DMS153 (cell line): ENCODE measurements around the gene ZBTB42.

ENCODE experiments used
- DNase-seq: peaks from one replicate; lab custom pipeline; 2025; lab: John Stamatoyannopoulos, UW

The ZBTB42 gene

DNA sequence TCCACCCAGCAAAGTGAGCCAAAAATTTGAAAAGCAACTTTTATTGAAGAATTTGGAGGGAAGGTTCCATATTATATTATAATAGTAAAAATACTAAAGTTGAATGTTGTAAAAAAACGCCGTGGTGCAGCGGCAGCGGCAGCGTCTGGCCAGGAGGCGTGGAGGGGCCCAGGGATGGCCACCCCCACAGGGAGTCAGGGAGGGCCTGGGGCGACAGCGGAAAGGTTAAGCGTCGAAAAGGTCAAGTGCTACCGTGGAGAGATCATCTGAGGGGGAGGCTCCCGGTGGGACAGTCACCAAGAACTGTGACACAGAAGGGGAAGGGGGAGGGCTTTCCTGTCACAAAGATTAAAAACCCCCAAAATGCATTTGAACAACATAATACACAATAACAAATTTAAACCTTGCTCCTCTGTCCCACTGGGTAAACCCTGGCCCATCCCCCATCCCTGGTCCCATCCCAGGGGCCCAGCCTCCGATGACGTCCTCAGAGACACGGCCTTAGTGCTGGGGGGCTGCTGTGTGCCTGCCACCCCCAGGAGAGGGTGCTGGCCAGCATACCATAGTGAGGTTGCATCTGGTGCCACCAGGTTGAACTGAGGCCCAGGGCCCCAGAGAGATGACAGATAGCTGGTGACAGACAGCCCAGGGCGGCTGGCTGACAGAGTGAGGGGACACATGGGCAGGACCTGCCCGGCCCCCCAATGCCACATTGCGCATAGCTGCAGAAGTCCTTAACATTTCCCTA lies 31.4 kb upstream of the ZBTB42 start:
- DNase-seq: no peak

DNA sequence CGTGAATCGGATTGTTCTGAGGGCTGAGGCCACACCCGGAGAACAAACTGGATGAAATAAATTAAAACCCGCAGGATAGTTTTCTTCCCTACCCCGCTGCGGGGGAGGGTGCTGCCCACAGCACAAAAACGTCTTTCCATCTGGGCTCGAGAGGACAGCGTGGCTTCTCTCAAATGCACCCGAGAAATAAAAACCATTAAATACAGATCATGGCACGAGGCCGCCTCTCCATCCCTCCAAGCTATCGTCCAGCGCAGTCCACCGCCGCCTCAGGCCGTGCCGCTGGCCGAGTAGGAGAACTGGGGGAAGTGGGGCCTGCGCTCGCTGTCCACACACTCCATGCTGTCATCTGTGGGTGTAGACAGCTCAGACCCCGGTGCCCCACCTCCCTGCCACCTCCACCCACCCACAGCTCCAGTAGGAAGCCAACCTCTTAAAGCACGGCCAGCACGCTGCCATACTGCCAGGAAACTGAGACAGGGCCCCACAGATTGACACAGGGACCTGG lies 30.8 kb upstream of the ZBTB42 start:
- no peak for DNase-seq

DNA sequence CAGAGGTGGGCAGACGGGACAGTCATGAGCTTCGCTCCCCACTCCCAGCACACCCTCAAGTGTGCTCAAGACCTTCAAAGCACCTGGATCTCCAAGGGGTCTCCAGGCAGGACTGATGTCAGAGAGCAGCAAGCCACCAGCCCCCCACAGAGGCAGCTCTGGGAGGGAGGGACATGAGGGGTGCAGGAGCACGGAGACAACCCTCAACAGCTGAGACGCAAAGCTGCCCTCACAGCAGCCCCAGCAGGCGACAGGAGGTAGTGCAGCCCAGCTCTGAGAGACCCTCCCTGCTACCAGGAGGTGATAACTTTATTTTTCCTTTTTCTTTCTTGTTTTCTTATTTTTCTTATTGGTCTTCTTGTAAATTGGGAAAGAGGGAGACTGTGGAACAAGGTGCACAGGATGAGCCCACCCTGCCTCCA lies 30.0 kb upstream of the ZBTB42 start:
- no peak for DNase-seq

DNA sequence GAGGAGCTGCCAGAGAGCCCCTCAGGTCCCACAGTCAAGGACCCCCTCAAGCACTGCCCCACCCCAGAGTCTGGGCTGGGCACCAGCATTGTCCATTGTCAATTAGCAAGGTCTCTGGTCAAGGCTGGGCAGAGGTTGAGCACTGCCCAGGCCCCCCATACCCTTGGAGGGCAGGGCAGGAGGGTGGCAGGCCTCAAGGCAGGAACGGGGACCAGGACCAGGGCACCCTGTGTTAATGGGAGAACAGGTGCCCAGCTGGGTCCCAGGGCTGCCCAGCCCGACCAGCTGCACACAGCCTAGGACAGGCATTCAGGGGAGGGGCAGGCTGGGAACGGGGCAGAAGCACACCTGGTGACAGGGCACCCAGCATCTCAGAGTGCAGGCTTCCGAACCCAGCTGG lies 29.5 kb upstream of the ZBTB42 start:
- no peak for DNase-seq

DNA sequence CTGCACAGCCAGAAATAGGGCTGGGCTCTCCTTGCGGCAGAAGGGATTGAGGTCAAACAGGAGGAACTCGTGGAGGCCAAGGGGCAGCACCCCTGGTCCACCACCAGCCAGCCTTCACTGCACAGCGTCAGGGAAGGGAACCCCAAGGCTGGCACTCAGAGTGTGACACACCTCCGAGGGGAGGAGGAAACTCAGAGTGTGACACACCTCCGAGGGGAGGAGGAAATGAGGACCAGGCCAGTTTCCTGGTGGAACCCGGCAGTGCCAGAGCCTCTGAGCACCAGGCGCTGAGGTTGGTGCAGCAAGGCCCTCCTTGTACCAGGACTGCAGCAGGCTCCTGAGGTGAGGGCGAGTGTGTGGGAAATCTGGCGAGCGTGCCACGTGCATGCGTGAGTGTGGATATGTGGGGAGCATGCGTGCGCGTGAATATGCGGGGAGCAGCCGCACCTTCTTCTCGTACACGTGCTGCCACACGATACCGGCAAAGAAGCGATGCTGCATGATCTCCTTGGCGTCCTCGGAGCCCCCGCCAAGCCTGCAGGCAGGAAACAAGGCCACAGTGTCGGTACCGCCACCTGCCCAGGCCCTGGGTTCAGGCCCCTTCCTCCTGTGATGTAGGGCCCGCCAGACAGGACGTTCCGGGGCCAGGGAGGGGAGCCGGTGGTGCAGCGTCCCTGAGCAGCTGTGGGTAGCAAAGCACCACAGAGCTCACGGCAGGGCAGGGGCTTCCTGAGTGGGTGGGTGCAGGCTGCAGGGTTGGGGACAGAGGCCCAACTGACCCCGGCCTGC lies 28.8 kb upstream of the ZBTB42 start:
- DNase-seq: no peak

DNA sequence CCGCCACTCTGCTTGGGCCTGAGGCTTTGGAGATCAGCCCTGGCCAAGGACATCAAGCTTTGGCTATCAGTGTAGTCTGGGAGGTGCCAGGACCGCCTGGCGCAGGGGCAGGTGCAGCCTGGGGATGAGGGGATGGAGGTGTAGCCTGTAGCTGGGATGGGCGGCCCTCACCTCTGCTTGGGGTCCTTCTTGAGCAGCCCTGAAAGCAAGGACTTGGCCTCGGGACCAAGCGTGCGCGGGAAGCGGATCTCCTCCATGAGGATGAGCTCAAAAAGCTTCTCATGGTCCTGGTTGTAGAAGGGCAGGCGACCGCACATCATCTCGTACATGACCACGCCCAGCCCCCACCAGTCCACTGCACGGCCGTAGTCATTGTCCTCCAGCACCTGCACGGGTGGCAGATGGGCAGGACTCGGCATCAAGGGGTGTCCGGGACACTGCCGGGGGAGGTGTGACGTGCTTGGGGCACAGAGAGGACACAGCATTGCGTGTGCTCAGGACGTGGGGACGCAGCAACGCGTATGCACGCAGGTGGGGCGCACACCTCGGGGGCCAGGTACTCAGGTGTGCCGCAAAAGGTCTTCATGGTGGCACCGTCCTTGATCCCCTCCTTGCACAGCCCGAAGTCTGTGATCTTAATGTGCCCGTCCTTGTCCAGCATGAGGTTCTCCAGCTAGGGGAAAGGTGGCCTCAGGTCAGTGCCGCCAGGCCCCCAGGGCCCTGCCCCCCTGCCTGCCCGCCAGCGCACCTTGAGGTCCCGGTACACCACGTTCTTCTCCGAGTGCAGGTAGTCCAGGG lies 28.0 kb upstream of the ZBTB42 start:
- no peak for DNase-seq

DNA sequence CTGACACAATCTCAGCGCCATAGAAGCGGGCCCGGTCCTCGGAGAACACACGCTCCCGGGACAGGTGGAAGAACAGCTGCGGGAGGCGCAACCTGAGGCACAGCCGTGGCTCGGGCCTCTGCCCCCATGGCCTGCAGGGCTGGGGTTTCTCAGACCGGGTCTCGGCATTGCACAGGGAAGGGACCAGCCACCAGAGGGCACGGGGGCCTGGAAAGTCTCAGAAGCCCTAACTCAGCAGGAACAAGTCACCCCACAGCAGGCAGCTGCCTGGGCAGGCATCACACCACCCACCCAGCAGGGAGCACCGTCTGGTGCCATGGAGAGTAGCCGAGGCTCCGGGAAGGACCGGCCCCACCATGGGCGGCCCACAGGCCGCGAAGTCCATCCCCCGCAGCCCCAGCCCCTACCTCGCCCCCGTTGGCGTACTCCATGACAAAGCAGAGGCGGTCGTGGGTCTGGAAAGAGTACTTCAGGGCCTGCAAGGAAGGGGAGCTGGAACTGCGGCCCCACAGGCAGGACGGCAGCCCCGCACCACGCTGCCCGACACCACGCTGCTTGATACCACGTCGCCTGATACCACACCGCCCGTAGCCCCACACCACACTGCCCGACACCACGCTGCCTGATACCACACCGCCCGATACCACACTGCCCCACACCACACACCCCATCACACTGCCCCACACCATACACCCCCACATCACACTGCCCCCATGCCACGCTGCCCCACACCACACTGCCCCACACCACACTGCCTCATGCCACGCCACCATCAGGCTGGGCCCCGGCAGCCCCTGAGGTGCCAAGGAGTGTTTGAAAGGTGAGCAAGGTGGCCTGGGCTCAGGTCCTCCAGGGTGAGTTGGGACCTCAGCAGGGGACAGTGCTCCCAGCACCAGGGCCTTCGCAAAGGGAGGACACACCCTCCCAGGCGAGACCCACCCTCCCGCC lies 27.1 kb upstream of the ZBTB42 start:
- no peak for DNase-seq

DNA sequence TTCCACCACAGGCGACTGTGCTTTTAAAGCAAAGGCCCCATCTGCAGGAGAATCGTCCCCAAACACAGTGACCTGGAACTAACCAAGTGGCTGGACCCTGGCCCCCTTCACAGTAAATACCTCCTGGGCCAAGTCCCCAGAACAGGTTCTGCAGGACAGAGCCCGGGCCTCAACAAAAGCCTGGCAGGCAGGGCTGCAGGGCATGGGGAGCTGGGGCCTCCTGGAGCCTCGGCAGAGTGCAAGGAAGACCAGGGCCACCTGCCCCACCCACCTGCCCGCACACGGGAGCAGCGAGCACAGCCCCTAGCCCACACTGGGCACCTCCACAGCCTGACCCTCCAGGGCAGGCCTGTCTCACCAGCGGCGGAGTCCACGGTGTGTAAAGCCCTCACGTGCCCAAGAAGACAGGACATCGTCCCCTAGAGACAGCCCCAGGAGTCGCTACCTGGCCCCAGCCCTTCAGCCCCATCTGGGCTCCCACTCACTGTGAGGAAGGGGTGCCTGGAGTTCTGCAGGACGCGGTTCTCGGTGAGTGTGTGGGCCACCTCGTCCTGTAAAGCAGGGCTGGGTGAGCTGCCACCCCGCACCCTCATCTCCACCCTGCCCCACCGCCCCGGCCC lies 26.3 kb upstream of the ZBTB42 start:
- DNase-seq: no peak

DNA sequence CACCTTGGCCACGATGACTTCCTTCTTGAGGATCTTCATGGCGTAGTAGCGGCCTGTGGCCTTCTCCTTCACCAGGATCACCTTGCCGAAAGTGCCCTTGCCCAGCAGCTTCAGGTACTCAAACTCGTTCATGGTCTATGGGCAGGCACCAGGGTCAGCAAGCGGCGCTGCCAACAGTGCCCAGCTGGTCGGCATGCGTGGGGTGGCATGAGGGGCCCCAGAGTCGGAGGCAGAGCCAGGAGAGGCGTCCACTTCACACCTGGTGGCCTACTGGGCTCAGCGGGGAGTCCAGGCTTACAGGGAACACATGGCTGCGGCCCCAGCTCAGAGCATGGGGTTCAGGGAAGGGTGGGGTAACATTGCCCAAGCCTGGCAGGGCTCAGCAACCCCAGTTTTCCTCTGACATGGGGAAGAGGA lies 25.8 kb upstream of the ZBTB42 start:
- no peak for DNase-seq

DNA sequence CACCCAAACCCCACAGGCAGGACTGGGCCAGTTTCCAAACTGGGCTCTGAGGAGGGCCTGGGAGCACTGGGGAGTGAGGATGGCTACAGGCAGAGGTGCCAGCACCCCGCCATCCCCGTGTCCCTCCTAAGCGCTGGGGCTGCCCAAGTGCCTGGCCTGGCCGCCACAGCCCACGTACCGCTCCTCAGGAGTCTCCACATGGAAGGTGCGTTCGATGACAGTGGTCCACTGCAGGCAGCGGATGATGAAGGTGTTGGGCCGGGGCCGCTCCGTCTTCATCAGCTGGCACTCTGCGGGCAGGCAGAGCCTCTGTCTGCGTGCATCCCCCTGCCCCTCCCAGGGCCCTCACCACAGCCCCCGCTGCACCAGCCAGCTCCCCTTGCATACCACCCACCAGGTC lies 24.4 kb upstream of the ZBTB42 start:
- no peak for DNase-seq

DNA sequence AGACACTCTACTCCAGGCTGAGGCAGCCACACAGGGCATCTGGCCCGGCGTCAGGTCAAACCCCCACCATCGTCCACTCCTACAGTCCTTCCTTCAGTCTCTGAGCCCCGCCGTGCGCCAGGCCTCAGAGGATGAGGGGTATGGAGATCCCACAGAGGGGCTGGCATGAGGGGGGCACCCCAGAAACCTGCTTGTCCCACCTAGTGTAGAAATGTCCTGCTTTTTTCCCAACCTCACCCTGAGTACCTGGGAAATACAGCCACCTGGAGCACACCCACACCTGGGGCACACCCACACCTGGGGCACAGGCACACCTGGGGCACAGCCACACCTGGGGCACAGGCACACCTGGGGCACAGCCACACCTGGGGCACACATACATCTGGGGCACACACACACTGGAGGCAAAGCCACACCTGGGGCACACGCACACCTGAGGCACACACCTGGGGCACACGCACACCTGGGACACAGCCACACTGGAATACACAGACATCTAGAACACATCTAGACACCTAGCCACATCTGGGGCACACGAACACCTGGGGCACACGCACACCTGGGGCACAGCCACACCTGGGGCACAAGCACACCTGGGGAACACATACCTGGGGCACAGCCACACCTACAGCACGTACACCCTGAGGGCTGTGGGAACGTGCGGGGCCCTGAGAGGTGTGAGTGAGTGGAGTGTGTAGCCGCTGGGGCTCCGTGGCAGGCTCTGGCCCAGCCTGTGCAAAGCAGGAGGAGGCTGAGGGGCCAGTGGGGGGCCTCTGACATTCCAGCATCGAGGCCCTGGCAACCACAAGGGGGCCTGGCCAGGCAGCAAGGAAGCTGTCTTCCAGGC lies 23.7 kb upstream of the ZBTB42 start:
- DNase-seq: no peak

DNA sequence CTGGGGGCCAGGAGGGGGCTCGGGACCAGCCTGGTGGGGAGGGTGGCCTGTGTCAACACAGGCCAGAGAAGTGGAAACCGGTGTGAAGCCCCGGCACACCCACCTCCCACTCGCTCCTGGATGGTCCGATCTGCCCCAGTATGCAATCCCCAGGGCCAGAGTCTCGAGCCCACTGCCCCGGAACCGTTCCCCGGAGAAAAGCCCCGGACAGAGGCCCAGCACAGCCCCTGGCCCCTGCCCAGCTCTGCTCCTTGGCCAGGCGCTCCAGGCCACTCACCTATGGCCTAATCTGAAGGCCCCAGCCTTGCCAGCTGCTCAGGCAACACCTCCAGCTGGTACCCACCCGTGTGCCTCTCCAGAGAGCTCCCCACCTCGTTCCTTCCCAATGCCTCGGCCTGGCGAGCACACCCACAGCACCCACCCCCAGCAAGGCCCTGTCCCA lies 23.1 kb upstream of the ZBTB42 start:
- no peak for DNase-seq

DNA sequence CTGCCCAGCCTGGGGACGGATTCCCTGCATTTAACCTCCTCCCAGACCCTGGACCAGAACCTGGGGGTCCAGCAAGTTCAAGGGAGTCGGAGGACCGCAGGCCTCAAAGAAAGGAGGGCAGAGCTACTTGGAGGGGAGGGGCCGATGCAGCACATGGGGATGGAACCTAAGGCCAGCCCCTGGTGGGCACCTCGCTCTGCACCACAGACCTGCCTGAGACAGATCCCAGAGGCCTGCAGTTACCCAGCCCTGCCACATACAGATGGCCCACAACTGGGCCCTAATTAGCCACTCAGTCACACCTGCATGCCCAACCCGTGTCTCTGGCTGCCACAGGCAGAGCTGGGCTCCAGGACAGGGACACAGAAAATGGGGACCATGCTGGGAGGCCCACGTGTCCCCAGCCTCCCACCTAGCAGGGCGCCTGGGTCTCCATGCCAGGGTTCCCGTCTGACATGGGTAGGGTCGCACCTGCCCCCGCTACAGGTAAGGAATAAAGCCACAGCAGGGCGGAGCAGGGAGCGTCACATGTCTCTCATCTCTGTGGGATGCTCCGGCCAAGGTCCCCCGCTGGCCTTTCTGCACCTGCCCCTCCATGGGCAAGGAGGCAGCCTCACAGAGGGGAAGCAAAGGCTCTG lies 22.1 kb upstream of the ZBTB42 start:
- no peak for DNase-seq

DNA sequence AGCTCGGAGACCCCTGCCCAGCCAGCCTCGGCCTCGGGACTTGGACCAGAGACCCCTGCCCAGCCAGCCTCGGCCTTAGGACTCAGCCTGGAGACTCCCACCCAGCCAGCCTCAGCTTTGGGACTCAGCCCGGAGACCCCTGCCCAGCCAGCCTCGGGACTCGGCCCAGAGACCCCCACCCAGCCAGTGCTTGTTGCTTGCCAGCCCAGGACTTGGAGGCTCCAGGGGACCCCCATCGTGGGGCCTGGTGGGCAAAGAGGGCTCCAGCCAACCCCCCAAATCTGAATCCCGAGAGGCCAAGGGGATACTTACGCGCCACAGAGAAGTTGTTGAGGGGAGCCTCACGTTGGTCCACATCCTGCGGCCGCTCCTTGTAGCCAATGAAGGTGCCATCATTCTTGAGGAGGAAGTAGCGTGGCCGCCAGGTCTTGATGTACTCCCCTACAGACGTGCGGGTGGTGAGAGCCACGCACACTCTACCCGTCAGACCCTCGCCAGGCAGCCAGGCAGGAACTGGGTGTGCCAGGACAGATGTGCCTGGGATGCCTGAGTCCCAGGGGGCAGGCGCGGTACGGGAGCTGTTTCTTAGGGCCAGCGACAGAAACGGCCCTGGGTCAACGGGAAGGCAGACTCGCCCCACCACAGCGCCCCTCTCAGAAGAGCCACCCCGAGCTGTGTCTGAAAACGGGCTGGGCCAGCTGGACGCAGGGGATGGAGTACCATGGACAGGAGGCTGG lies 21.0 kb upstream of the ZBTB42 start:
- no peak for DNase-seq

DNA sequence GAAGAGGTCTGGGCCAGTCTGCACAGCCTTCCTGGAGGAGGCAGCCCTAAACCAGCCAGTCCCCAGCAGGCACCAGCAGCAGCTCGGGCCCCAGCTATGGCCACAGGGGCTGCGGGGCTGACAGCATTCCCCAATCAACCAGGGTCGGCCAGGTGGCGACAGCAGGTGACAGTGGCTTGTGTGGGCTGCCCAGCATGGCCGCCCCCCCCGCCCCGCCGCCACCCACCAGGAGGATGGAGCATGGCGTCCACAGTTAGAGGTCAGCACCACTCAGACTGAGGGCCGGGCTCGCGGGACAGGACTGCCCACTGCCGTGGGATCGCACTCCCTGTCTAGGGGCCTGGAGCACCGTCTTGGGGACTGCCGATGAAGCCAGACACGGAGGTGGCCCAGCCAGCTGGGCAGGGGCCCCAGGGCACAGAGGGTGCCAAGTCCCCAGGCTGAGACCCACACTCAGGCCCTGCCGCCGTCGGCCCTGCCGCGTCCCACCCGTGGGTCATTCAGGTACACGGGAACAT lies 20.3 kb upstream of the ZBTB42 start:
- DNase-seq: no peak

DNA sequence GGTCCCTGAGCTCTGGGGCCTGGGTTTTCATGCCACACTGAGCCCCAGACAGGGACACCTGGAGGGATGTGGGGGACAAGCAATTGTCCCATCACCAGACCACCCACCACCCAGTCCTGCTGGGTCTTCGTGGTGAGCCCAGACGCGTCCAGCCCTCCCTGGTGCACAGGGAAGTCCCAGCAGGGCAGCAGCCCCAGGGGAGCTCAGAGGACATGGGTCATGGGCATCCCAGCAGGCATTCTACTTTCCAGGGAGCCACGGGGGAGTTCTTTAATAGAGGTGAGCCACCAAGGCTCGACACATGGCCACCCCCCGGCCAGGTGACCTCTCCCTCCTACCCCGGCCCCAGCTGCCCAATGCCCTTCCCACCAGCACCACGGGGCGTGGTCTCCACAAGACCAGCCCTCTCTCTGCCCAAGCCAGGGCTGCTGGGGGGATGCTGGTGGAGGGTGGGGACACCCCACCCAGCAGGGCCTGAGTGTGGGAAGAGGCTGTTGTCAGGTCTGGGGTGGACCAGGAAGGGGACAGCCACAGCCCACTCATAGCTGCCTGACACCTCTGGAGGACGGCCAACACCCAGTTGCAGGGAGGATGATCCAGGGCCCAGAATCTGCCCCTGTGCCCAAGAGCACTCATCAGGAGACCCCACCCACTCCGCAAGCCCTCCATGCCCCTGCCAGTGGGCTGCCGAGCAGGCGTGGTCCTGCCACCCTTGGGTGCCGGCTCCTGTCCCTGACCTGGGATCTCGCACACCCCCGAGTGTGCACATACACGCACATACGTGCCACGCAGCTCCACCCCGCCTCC lies 19.4 kb upstream of the ZBTB42 start:
- DNase-seq: no peak

DNA sequence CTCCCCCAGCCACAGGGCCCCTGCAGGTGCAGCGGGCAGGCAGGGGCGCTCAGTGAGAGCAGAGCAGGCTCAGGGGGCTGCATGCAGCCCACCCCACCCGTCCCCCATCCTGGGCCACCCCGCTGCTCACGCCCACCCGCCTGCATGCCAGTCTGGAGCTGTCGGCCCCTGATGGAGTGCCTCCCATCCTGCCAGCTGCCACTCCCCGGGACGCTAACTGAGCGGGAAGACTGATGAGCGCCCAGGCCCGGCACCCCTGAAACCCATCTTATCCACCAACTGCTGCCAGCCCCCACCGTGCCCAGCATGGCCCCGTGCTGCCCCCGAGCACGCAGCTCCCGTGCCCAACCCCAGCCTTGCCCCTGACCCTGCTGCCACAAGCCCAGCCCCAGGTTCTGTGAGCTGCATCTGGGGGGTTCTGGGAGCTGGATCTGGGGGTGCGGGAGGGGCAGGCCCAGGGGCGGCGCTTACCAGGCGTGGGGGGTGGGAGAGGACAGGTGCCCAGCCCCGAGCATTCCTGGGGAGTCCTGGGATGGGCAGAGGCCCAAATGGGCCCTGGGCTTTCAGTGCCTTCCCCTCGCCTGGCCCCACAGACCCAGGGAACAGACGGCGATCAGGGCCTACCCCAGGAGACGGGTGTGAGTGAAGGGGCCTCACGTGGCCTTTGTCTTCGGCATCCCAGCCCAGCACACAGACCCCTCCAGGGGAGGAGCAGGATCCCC lies 18.7 kb upstream of the ZBTB42 start:
- no peak for DNase-seq
